Mesenteric fat pad (tissue), 1 donor: ENCODE measurements around the gene ACAD10. TPM values are rescaled to one million over a fixed set of nuclear protein-coding genes. Genes with fewer than 3 reads are reported as not detected.
"Not testable (repeated sequence)": the region's sequence is repeated elsewhere in the genome, so short reads cannot be mapped to it uniquely, and the experiment has no call there.

Experiments used
- DNase-seq: peaks from one replicate; pipeline ENCODE4 v3.0.0-alpha.2; 2020; ENCODE audit warnings: low spot score
- long read RNA-seq: library from polyadenylated mRNA; unstranded; transcript quantifications from one replicate; pipeline ENCODE4 v2.0.0, GENCODE V29; 2020
- total RNA-seq: library from RNA; stranded (reverse); fragmentation: NEBNext Ultra II Directional; extraction: Animal tissue kit (Norgen Biotek cat#: 25700); gene quantifications from one replicate; pipeline ENCODE4 v1.2.1, GENCODE V29; 2021
- donor health status: DM: yes; HTN: yes; CAD: no.

The ACAD10 gene
- 15.6 TPM for total RNA-seq
- long read RNA-seq, partial matches to known transcripts = 5 of 15 reads
- long read RNA-seq, other reads (novel, unspliced or antisense) = 8 of 15 reads

DNA sequence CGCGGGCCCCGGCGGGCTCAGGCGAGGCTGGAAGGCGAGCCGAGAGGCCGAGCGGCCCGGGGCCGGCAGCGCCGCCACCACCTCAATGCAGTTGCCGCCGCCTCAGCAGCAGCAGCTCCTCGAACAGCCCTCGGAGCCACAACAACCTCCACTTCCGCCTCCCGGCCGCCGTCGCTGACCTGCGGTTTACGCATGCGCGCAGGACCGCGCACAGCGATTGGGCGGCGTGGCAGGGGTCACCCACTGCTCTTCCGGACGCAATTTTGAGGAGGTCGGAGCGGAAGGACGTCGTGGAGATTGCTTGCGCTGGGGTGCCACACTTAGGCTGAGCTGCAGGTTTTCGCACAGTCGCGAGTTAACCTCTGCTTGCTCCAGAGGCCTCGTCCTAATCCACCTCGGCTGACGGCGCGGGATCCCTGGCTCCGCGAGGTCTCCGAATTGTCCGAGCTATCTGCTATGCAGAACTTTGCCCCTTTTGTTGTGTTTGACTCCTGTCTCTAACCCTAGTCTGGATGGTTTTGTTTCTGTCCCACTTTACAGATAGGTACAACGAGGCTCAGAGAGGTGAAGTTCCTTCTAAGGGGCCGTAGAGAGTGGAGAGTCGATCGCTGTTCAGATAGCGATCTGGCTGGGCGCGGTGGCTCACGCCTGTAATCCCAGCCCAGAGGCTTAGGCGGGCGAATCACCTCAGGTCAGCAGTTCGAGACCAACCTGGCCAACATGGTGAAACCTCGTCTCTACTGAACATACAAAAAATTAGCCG lies at the start of gene ACAD10, which contains the start of gene BRAP:
Gene ACAD10, plus strand, starts transcription at position 243 of the 763 bp plus-strand sequence. CDS start 6,657 bp downstream, outside the sequence.
Gene BRAP, minus strand, starts transcription at position 146 of the 763 bp plus-strand sequence. CDS start 164 bp downstream, outside the sequence.
- DNase-seq = peak; percentile 98

DNA sequence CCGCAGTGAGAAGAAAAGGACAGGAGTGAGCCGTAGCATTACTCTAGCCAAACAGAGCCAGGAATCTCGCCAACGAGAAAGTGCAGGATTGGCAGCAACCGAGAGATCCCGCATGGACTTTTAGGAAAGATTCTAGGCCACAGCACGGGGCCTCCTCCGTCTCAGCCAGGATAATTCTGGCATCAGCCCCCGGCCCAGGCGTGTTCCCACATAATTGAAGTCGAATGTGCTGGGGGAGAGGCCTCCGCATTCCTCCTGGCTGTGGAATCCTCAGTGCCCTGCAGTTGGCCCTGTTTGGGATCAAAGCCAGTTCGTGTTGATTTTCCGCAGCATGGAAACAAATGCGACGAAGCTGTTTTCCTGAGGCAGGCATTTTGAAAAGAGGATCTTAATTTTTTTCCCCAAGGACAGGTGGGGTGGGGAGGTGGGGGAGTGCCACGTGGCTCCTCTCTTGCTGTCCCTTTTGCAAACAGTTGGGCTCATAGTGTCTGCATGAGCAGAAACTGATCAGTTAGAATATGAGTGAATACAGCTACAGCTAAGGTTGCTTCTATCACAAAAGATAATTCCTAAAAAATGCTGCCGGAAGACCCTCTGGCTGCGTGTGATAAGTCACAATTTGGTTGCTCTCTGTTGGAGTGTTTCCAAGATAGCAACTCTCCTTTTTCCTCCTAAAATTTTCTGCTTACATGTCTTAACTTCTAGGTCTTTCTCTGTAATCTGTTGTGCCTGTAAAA lies 49.5 kb upstream of the ACAD10 start:
- DNase-seq = no peak

DNA sequence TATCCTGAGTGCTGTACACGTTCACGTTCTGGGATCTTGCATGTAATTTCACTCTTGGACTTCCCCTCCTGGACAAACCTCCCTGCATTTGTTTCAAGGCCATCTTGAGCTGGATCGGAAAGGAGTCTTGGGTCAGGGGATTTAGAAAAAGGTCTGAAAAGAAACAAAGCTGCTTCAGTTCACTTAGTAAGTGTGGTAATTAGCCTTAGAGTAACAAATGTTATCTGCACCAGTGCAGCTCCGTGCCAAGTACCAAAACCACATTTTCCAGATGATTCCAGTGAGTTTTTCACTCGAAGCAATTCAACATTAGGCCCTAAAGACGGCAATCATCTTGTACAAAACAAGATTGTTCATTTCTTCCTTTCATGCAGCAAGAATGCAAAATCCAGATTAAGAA lies 47.3 kb upstream of the ACAD10 start:
- DNase-seq = no peak

DNA sequence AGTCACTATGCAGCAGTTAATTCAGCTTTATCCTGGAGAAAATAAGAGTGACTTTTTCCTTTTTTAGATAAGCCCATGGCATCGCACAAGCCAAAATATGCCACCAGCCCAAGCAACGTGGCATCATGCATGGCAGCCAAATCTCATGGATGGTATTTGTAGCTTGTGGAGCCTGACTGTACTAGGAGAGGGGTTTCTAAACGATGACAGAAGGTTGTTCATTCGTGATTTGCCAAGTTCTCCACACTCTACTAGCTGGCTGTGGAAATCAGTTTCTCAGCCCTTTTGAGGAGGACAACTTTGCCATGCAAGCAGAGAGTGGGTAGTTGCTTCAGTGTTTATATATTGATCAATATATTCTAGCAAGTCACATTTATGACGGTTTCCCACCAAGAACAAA lies 45.3 kb upstream of the ACAD10 start:
- no peak for DNase-seq

DNA sequence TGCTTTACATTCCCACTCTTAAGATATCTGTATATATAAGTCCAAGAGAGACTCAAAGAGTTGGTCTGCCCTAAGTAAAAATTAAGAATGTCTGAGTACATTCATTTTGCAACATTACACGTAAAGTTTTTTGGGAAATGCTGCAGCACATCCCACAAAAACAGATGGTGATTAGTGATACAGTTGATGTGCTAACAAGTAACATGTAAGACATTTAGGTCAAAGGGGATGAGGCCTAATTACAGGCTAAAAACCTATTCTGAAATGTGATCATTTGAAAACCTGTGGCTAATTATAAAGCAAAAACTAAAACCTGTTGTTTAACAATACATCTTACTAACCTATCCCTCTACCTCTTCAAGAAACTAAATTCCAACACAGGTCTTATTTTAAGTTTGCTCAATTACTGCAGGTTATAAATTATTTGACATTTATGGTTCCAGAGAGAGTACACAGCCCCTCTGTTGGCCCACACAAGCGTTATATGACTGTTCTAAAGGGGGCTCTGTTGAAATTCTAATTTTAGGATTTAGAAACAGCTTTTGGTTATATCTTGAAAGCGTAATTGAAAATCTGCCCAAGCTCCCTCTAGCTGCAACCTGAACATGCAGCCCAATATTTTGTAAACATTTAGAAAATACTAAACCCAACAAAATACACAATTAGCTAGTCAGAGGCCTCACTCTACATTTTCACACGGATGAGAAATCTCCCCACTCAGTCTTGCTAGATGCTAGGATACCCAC lies 43.0 kb upstream of the ACAD10 start:
- DNase-seq = no peak

DNA sequence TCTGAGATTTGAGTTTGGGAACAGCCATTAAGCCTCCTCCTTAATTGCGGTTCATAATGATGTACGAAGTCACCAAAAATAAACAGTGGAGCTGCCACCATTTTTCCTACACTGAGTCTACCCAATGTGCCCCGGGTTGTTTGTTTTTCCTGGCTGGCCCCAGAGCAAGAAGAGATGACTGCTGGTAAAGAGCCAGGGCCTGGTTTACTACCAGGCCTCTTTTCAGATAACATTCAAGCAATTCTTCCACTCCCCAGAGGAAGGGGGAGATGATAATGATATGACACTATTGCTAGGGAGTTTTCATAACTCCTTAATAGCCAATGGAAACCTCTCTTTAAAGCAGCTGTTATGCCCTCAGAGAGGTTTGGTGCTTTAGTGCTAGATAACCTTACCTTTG lies 42.4 kb upstream of the ACAD10 start:
- DNase-seq = no peak

DNA sequence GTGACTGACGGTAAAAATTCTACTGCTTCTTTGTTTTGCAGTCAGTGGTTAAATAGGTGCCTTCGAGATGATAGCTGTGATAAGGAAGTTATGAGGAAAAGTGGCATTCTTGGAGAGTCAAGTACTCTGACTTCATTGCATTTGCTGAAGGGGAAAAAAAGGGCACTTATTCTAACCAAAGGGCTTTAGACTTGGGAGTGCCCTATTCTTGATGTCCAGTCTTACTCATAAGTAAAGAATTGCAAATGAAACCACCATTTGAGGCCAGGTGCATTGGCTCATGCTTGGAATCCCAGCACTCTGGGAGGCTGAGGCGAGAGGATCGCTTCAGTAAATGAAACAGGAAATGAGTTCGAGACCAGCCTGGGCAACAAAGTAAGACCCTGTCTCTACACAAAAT lies 40.4 kb upstream of the ACAD10 start:
- no peak for DNase-seq

DNA sequence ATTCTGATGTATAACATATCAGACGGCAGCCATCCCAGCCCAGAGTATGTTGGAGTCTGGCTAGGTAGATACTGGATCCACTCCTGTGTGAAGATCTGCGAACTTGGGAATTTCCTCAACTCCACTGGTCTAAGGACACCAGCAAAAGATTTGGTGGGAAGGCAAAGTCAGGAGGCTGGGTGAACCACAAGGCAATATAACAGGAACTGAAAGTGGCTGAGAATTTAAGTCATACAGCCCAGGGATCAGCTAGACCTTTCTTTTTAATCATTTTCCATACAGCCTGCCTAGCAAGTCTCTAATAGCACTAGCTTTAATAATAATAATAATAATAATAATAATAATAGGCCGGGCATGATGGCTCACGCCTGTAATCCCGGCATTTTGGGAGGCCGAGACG lies 34.9 kb upstream of the ACAD10 start:
- no peak for DNase-seq

DNA sequence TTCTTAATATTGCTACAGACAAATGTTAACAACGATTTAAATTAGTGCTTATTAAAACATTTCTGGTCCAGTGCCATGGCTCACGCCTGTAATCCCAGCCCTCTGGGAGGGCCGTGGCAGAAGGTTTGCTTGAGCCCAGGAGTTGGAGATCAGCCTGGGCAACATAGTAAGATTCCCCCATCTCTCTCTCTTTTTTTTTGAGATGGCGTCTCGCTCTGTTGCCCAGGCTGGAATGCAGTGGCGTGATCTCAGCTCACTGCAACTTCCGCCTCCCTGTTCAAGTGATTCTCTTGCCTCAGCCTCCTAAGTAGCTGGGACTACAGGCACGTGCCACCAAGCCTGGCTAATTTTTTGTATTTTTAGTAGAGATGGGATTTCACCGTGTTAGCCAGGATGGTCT lies 33.3 kb upstream of the ACAD10 start:
- not testable (repeated sequence) for DNase-seq

DNA sequence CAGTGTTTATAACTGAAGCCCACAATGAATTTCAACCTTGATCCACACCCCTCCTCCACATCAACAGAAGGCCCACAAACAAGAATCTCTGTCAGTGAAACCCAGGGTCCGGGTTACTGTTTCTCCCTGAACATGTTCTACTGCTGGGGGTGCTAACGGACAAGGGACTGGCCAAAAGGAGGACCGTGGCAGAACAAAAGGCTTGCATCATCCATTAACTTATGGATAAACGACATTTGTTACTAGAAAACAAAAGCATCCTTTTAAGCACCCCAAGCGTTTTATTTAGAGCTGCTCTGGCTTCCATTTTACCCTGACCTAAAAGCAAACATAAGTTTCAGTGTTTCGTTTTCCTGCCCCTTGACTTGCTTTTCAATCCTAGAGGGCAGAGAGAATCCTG lies 32.3 kb upstream of the ACAD10 start:
- no peak for DNase-seq

DNA sequence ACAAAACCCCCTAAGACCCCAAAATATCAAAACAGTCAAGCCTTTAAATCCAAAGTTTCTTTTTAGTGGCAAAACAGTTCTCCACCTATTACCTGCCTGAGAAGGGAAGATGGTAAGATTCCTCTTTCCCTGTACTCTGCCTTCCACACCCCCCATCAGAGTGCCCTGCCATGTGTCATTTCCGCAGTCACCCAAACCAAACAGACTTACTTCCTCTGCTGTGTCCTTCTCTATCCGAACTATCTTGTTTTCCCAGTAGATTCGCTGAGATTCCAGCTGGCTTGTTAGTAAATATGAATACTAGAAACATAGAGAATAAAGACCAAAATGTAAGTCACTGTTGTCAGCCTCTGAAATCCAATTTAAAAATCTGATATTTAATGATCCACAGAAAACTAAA lies 30.5 kb upstream of the ACAD10 start:
- DNase-seq = no peak

DNA sequence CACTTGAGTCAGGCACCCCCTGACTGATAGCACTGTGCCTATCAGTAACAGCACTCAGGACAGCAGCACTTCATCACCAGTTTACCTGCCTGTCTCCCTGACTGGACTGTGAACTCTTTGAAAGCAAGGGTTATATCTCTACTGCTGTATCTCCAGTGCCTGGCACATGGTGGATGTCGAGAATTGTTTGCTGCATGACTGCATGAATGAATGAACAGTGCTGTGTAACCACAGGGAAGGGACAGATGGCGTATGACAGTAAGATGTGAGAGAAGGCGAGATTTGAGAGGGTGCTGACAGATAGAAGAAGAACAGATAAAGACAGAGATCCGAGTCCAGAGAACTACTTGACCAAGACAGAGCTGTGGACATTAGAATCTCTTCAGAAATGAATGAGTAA lies 29.8 kb upstream of the ACAD10 start:
- no peak for DNase-seq

DNA sequence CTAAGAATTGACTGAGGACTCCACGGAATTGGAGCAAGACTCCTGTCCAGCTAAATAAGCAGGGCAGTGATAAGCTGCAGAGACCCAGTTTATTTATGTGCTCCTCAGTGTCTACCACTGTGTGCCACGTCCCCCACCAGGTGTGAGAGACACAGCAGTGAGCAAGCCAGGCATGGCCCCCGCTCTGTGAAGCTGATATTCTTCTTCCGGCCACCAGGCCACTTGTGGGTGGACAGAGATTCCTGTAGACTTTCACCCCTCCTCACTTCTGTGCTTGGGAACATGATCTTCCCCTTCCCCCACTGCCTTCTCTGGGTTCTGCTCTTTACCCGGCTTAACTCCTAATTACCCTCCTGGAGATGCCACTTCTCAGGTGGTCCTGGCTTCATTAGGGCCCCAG lies 21.4 kb upstream of the ACAD10 start:
- no peak for DNase-seq

DNA sequence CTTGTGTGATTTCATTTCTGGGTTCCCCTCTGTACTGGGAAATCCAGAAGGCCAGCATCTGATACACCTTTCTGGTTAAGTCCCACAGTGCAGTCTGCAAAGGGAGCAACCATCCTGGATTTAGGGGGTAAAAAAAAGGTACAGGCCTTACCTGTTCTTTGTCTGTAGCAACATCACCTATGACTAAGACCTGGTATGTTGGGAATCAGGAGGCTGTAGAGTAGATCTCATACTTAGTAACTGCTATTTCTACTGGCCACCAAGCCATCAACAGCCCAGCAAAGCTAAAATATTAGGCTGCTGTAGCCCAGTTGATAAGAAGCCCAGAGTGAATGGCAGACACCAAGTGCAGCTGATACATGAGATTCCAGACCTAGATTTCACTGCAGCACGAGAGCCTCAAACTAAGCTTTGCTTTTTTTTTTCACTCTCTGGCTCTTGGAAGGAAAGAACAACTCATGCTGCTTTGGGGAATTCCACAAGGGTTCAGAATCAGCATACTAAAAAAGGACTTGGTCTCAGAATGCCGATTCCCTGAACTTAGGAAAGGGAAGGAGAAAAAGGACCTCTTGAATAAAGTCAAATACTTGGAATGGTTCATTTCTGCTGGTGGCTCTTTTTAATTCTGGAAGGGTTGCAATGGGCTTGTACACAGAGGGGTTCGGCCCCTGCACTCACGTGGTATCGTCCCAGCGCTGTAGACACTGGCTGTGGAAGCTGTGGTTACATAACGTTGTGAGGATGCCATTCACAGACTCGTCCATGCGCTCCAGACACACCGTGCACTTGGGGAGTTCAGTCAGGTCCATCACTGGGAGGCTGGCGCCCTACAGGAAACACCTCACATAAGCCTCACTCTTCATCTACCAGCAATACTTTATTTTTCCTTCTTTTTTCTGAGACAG lies 20.6 kb upstream of the ACAD10 start:
- DNase-seq = no peak

DNA sequence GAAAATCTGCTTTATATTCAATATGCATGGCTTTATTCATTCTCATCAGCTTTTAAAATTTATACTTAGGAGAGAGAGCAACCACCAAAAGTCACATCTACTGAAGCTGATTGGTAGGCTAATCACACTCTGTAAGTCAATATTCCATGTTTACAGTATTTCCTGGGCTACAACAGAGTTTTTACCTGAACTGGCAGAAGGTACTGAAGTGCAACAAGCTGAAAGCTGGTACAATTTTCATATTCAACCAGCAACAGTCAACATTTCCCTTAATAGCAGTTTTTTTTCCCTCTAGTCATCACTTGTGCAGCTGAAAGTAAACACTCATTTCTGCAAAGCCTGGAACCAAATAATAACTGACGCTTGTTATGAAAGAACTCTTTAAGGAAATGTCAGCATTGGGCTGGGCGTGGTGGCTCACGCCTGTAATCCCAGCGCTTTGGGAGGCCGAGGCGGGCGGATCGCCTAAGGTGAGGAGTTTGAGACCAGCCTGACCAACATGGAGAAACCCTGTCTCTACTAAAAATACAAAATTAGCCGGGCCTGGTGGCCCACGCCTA lies 13.0 kb upstream of the ACAD10 start:
- no peak for DNase-seq

DNA sequence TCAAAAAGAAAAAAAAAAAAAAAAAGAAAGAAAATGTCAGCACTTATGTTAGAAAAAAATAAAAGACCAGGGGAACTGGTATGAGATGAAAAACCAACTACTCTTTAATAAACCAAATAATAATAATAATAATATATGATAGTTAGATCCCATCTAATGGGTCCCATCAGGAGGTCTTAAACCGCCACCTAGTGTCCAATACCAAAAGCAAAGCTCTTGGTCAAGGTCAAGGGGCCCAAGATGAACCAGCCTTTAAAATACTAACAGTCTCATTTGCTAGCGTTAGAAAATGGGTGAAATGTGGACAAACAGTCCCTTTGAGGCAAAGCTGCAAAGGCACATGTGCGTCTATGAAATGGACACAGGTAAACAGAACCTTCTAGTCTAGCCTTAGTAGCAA lies 12.3 kb upstream of the ACAD10 start:
- no peak for DNase-seq

DNA sequence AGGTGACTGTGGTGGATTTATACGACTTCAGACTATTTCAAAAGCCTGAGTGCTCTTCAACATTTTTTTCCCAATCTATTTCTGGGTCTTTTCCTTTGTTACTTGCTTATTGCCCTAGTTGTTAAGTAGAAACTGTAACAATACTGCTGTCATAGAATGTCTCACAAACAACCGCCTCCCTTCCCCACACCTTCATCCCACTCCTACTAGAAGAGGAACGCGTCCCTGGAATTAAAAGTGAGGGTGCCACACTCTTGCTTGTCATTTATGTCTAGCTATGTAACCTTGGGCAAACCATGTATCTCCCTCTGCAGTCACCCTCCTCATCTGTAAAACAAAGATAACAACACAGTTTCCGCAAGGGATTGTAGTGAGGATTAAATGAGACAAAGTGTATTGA lies 8.7 kb upstream of the ACAD10 start:
- no peak for DNase-seq

DNA sequence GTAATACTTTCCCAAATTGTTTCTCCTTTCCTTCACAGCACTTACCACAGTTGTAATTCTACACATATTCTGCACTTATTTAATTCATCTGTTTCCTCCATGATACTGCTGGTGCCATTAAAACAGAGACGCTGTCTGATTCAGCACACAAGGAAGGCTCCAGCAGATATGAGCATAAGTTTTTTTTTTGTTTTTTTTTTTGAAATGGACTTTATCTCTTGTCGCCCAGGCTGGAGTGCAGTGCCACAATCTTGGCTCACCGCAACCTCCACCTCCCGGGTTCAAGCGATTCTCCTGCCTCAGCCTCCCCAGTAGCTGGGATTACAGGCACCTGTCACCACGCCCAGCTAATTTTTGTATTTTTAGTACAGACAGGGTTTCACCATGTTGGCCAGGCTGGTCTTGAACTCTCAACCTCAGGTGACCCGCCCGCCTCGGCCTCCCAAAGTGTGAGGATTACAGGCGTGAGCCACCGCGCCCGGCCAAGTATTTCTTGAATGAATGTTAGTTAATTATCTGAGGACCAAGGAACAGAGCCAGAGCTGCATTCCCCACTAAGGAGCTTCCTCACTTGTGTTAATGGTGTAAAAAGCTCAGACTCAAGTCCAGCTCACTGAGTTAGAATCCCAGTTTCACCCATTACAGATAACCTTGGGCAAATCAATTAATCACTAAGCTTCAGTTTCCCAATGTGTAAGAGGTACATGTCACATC lies 1.2 kb upstream of the ACAD10 start:
- not testable (repeated sequence) for DNase-seq

DNA sequence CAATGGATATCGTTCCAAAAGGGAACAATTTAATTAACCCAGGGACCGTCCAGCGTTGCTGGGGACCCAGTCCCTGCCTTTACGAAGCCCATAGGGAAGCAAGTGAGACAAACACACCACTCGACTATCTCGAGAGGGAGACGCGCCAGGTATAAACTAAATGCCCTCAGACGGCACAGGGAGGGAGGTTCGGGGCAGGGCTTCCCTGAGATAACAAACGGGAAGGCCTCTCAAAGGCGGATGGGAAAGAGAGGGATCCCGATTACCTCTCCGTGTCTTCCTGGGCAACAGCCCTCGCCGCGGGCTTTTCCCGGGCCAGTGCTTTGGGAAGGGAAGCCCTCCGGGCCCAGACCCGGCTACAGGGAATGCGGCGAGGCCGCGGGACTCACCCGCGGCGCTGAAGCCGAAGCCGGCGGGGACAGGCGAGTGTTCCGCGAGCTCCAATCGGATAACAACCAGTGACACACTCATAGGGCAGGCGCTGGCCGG lies 487 bp upstream of the ACAD10 start:
- peak; percentile 90 for DNase-seq
